ENCODE measurements around the gene ZNF550. TPM values are rescaled to one million over a fixed set of nuclear protein-coding genes. Genes with fewer than 3 reads are reported as not detected.

The ZNF550 gene
- total and polyA plus RNA-seq, 2 of the 13 experiments (the other 11 are each of a cell fraction or from before 2014, with no cell fraction given) = 8.6 to 9.1 TPM

- ATAC-seq (no peak), FAIRE-seq (no peak), DNase-seq (ENCODE audit: low spot score) (no peak)
- no peak overlapping the region for H3K4me3 ChIP-seq (replicated peaks in 1 of 3; ENCODE audit: insufficient read depth in 1 of 3, low read depth in 2 of 3, low read length in 3 of 3)
- 36% methylated on average over 1 of the region's 1 CpG for WGBS (ENCODE audit: low lambda C conversion rate)
- H3K9me3 ChIP-seq (ENCODE audit: low read length) = no peaks in the 10 kb centered on the region
- no peaks in the 10 kb centered on the region for H3K27me3 ChIP-seq (ENCODE audit: control insufficient read depth in 1 of 2, insufficient read depth in 2 of 2, low read length in 2 of 2)
- no peaks in the 10 kb centered on the region for H4K20me1 ChIP-seq (ENCODE audit: insufficient read depth, low read length)
- H3K4me1 ChIP-seq (ENCODE audit: insufficient read depth, low read length) = peaks cover 8% of the 10 kb centered on the region; the same call in 1 of the 2 replicates
- no peak overlapping the region for H3K4me2 ChIP-seq (ENCODE audit: low read depth, low read length)
- in situ Hi-C loops (cut with HindIII; ENCODE audit: extremely low pct_ligation_motif_present, low pct_unique_long_range_greater_than_20kb) (no loop called here), intact Hi-C loops (cut with micrococcal nuclease; ENCODE audit: unreplicated experiment) (no loop called here)
- peaks cover 1 to 23% of the 10 kb centered on the region in 2 experiments; a peak in 2 of 5 replicates for H3K36me3 ChIP-seq (replicated peaks in 1 of 2; ENCODE audit: control insufficient read depth in 1 of 2, insufficient read depth in 2 of 2, low read length in 2 of 2)
- BruUV-seq (replicated peaks) = no TSS peak
- H3K9ac ChIP-seq (ENCODE audit: insufficient read depth, low read depth, low read length) = no peak overlapping the region
- no peaks in the 10 kb centered on the region for H3K79me2 ChIP-seq (ENCODE audit: insufficient read depth, low read length)
- H3K27ac ChIP-seq (ENCODE audit: extremely low read length, insufficient read depth, low read length) = no peak overlapping the region
- ChIA-PET POLR2A (no interaction called here), CTCF (ENCODE audit: low intra/inter-chr PET ratio, low total read pairs) (no interaction called here)
- TF ChIP-seq ZBTB3 (CRISPR knock-in tag; IDR thresholded peaks at IDR 0.05; ENCODE audit: borderline replicate concordance, low read depth) (no peak), ZUFSP (CRISPR knock-in tag; IDR thresholded peaks at IDR 0.05; ENCODE audit: borderline replicate concordance) (no peak), KDM6A (CRISPR knock-in tag; IDR thresholded peaks at IDR 0.05; ENCODE audit: low read depth) (no peak), MNT (IDR thresholded peaks at IDR 0.05) (no peak), PPARG (CRISPR knock-in tag; conservative IDR thresholded peaks at IDR 0.05) (no peak), ZBTB20 (CRISPR knock-in tag; IDR thresholded peaks at IDR 0.05; ENCODE audit: borderline replicate concordance, low read depth) (no peak), CEBPG (CRISPR knock-in tag; IDR thresholded peaks at IDR 0.05) (no peak), MED1 (CRISPR knock-in tag; IDR thresholded peaks at IDR 0.05) (no peak), NFYC (CRISPR knock-in tag; IDR thresholded peaks at IDR 0.05) (no peak), REST (IDR thresholded peaks at IDR 0.05; ENCODE audit: borderline replicate concordance in 1 of 2, low read depth in 1 of 2, low read length in 2 of 2) (no peak), EED (CRISPR knock-in tag; IDR thresholded peaks at IDR 0.05) (no peak), YEATS2 (CRISPR knock-in tag; IDR thresholded peaks at IDR 0.05; ENCODE audit: borderline replicate concordance) (no peak), ZNF768 (CRISPR knock-in tag; IDR thresholded peaks at IDR 0.05) (no peak)
- no peak overlapping the region for H2AFZ ChIP-seq (ENCODE audit: low read length)
Observed at GRCh38 chr19:57587529-57587928, 27.9 kb upstream of the ZNF550 start.

Data from HepG2 (cell line).